ENCODE data around the gene ZNF835.

- TF ChIP-seq, protein P1, sequence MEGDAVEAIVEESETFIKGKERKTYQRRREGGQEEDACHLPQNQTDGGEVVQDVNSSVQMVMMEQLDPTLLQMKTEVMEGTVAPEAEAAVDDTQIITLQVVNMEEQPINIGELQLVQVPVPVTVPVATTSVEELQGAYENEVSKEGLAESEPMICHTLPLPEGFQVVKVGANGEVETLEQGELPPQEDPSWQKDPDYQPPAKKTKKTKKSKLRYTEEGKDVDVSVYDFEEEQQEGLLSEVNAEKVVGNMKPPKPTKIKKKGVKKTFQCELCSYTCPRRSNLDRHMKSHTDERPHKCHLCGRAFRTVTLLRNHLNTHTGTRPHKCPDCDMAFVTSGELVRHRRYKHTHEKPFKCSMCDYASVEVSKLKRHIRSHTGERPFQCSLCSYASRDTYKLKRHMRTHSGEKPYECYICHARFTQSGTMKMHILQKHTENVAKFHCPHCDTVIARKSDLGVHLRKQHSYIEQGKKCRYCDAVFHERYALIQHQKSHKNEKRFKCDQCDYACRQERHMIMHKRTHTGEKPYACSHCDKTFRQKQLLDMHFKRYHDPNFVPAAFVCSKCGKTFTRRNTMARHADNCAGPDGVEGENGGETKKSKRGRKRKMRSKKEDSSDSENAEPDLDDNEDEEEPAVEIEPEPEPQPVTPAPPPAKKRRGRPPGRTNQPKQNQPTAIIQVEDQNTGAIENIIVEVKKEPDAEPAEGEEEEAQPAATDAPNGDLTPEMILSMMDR (IDR thresholded peaks at IDR 0.05): no peak
- TF ChIP-seq, protein P2, sequence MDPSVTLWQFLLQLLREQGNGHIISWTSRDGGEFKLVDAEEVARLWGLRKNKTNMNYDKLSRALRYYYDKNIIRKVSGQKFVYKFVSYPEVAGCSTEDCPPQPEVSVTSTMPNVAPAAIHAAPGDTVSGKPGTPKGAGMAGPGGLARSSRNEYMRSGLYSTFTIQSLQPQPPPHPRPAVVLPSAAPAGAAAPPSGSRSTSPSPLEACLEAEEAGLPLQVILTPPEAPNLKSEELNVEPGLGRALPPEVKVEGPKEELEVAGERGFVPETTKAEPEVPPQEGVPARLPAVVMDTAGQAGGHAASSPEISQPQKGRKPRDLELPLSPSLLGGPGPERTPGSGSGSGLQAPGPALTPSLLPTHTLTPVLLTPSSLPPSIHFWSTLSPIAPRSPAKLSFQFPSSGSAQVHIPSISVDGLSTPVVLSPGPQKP (IDR thresholded peaks at IDR 0.05; ENCODE audit: low read depth, low read length): no peak
- TF ChIP-seq RFX5 (IDR thresholded peaks at IDR 0.05) (no peak), EP300 (IDR thresholded peaks at IDR 0.05) (no peak), ESRRA (IDR thresholded peaks at IDR 0.05; ENCODE audit: borderline replicate concordance, low read length) (no peak), JUN (IDR thresholded peaks at IDR 0.05) (no peak), PHF8 (IDR thresholded peaks at IDR 0.05; ENCODE audit: borderline replicate concordance, low read depth) (no peak), SREBF2 (IDR thresholded peaks at IDR 0.05) (no peak), POLR2A (IDR thresholded peaks at IDR 0.05; ENCODE audit: low read length) (no peak), RAD21 (conservative IDR thresholded peaks at IDR 0.05 in 1 of 2, IDR thresholded peaks at IDR 0.05 in 1 of 2) (no peak), JUNB (IDR thresholded peaks at IDR 0.05) (no peak), POLR2AphosphoS2 (conservative IDR thresholded peaks at IDR 0.05; ENCODE audit: low read length) (no peak)
- TF ChIP-seq, protein P3, sequence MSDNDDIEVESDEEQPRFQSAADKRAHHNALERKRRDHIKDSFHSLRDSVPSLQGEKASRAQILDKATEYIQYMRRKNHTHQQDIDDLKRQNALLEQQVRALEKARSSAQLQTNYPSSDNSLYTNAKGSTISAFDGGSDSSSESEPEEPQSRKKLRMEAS (IDR thresholded peaks at IDR 0.05): no peak
- TF ChIP-seq, protein P4, sequence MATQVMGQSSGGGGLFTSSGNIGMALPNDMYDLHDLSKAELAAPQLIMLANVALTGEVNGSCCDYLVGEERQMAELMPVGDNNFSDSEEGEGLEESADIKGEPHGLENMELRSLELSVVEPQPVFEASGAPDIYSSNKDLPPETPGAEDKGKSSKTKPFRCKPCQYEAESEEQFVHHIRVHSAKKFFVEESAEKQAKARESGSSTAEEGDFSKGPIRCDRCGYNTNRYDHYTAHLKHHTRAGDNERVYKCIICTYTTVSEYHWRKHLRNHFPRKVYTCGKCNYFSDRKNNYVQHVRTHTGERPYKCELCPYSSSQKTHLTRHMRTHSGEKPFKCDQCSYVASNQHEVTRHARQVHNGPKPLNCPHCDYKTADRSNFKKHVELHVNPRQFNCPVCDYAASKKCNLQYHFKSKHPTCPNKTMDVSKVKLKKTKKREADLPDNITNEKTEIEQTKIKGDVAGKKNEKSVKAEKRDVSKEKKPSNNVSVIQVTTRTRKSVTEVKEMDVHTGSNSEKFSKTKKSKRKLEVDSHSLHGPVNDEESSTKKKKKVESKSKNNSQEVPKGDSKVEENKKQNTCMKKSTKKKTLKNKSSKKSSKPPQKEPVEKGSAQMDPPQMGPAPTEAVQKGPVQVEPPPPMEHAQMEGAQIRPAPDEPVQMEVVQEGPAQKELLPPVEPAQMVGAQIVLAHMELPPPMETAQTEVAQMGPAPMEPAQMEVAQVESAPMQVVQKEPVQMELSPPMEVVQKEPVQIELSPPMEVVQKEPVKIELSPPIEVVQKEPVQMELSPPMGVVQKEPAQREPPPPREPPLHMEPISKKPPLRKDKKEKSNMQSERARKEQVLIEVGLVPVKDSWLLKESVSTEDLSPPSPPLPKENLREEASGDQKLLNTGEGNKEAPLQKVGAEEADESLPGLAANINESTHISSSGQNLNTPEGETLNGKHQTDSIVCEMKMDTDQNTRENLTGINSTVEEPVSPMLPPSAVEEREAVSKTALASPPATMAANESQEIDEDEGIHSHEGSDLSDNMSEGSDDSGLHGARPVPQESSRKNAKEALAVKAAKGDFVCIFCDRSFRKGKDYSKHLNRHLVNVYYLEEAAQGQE (IDR thresholded peaks at IDR 0.05): no peak
Observed at GRCh38 chr19:56678205-56678604, 6.6 kb upstream of the ZNF835 start.
